Measurements from ENCODE around the gene LARP1. TPM values are rescaled to one million over a fixed set of nuclear protein-coding genes. Genes with fewer than 3 reads are reported as not detected.

Gene LARP1
- total and polyA plus RNA-seq, 10 of the 15 experiments (the other 5 are each of a cell fraction or from before 2014, with no cell fraction given) = 22.6 to 227 (median 60.8) TPM

GRCh38 chr5:154816891-154817492 is 61.8 kb downstream of the LARP1 start (continued):
- TF ChIP-seq, protein P1, sequence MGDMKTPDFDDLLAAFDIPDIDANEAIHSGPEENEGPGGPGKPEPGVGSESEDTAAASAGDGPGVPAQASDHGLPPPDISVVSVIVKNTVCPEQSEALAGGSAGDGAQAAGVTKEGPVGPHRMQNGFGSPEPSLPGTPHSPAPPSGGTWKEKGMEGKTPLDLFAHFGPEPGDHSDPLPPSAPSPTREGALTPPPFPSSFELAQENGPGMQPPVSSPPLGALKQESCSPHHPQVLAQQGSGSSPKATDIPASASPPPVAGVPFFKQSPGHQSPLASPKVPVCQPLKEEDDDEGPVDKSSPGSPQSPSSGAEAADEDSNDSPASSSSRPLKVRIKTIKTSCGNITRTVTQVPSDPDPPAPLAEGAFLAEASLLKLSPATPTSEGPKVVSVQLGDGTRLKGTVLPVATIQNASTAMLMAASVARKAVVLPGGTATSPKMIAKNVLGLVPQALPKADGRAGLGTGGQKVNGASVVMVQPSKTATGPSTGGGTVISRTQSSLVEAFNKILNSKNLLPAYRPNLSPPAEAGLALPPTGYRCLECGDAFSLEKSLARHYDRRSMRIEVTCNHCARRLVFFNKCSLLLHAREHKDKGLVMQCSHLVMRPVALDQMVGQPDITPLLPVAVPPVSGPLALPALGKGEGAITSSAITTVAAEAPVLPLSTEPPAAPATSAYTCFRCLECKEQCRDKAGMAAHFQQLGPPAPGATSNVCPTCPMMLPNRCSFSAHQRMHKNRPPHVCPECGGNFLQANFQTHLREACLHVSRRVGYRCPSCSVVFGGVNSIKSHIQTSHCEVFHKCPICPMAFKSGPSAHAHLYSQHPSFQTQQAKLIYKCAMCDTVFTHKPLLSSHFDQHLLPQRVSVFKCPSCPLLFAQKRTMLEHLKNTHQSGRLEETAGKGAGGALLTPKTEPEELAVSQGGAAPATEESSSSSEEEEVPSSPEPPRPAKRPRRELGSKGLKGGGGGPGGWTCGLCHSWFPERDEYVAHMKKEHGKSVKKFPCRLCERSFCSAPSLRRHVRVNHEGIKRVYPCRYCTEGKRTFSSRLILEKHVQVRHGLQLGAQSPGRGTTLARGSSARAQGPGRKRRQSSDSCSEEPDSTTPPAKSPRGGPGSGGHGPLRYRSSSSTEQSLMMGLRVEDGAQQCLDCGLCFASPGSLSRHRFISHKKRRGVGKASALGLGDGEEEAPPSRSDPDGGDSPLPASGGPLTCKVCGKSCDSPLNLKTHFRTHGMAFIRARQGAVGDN (IDR thresholded peaks at IDR 0.05) = no peak
- TF ChIP-seq KDM1A (IDR thresholded peaks at IDR 0.05; ENCODE audit: borderline replicate concordance) (no peak), DPF2 (IDR thresholded peaks at IDR 0.05) (no peak), YY1 (IDR thresholded peaks at IDR 0.05; ENCODE audit: low read depth, low read length) (no peak), MEF2A (IDR thresholded peaks at IDR 0.05; ENCODE audit: insufficient read depth, low read depth, low read length) (no peak)
- TF ChIP-seq, protein P2, sequence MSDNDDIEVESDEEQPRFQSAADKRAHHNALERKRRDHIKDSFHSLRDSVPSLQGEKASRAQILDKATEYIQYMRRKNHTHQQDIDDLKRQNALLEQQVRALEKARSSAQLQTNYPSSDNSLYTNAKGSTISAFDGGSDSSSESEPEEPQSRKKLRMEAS (IDR thresholded peaks at IDR 0.05; ENCODE audit: low read depth, low read length) = no peak

GRCh38 chr5:154817815-154818214 is 62.6 kb downstream of the LARP1 start:
- RAD21 ChIA-PET (ENCODE audit: unreplicated experiment) = no interaction called here
- Histone ChIP-seq H4K20me1 (ENCODE audit: control insufficient read depth, insufficient read depth) (no peaks in the 10 kb centered on the region), H3K27ac (ENCODE audit: control insufficient read depth, insufficient read depth) (no peak overlapping the region), H3K4me3 (no peak overlapping the region), H2AFZ (ENCODE audit: control insufficient read depth, low read depth, low read length) (no peak overlapping the region), H3K27me3 (replicated peaks in 1 of 2; ENCODE audit: control insufficient read depth in 2 of 2, insufficient read depth in 2 of 2, low read length in 1 of 2) (no peaks in the 10 kb centered on the region), H3K4me2 (ENCODE audit: control insufficient read depth, insufficient read depth) (no peak overlapping the region), H3K79me2 (ENCODE audit: control insufficient read depth, insufficient read depth, low read length) (no peaks in the 10 kb centered on the region), H3K9me3 (replicated peaks; ENCODE audit: control insufficient read depth, insufficient read depth, low read length) (no peaks in the 10 kb centered on the region), H3K4me1 (ENCODE audit: control insufficient read depth, insufficient read depth, low read length) (no peaks in the 10 kb centered on the region), H3K9ac (ENCODE audit: control insufficient read depth, insufficient read depth, low read length) (no peak overlapping the region), H3K36me3 (ENCODE audit: control insufficient read depth in 2 of 2, insufficient read depth in 2 of 2, low read length in 1 of 2) (peaks cover 21 to 46% of the 10 kb centered on the region in 2 experiments)
- FAIRE-seq (no peak), ATAC-seq (no peak), DNase-seq (ENCODE audit: low read depth, low spot score) (no peak)
- SMC1A ChIA-PET (ENCODE audit: uncharacterized antibody, unreplicated experiment) = no interaction called here
- 98% methylated on average over 6 of the region's 6 CpGs for WGBS (ENCODE audit: insufficient coverage, insufficient replicate concordance, low lambda C conversion rate, missing lambda C conversion rate)
- CTCF ChIA-PET = no interaction called here
- intact Hi-C loops (cut with micrococcal nuclease; ENCODE audit: unreplicated experiment) = no loop called here
- no peak for TF ChIP-seq MEF2A (IDR thresholded peaks at IDR 0.05; ENCODE audit: insufficient read depth, low read depth, low read length)
- no peak for TF ChIP-seq ASH2L (IDR thresholded peaks at IDR 0.05; ENCODE audit: borderline replicate concordance, low read depth)
- no peak for TF ChIP-seq CHD4 (IDR thresholded peaks at IDR 0.05)
- TF ChIP-seq HDAC6 (IDR thresholded peaks at IDR 0.05; ENCODE audit: unreplicated experiment) = no peak
- TF ChIP-seq CHD2 (IDR thresholded peaks at IDR 0.05; ENCODE audit: borderline replicate concordance, low read depth, low read length) = no peak
- TF ChIP-seq ZNF217 (IDR thresholded peaks at IDR 0.05) = no peak
- TF ChIP-seq STAT1 (conservative IDR thresholded peaks at IDR 0.05) = no peak
- TF ChIP-seq ZBTB40 (IDR thresholded peaks at IDR 0.05; ENCODE audit: borderline replicate concordance) = no peak
- BruUV-seq (replicated peaks) = no TSS peak
- in situ Hi-C loops (cut with MboI) = loop anchor here (5.0 kb wide), 1 partner anchor 34 kb away; the partner anchor contains the start of gene FAXDC2
- POLR2A ChIA-PET = no interaction called here

Measured in GM12878 (cell line).